NCI-H2196 treated with DMSO at 0.1 percent for 48 hours (cell line): ENCODE measurements around the gene ZNF24.
A peak's percentile ranks its signal among the peaks of the same experiment; 100 is the strongest.

ENCODE experiments used
- DNase-seq: peaks from one replicate; lab custom pipeline; 2025; ENCODE audit not compliant: unreplicated experiment; lab: John Stamatoyannopoulos, UW

ZNF24 gene

DNA sequence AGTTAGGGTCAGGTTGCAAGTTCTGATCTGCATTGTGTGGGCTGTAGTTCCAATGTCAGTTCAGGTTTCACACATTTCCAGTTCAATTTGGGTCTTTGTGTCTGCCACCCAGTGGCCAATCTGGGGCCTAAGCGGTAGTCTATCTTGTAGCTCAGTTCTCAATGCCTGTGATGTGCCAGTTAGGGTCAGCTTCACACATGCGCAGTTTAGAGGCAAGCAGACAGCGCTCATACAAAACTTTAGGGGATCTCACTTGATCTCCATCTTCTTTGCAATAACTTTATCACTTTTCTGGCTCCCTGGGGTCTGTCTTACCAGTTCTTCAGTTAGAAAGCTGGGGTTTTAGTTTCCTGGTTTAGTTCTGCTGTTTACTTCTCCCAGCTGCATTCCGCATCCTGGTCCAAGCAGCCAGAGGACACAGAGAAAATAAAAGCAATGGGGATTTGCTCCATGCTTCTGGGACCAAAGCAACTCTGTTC, 11.0 kb upstream of the ZNF24 start:
- DNase-seq, result peak; percentile 28

DNA sequence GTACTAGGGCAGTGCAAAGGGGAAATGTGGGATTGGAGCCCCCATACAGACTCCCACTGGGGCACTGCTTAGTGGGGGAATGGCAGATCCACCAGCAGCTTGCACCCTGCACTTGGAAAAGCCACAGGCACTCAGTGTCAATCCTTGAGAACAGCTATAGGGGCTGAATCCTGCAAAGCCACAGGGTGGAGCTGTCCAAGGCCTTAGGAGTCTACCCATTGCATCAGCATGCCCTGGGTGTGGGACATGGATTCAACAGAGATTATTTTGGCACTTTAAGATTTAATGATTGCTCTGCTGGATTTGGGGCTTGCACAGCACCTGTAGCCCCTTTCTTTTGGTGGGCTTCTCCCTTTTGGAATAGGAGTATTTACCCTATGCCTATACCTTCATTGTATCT, 8.6 kb upstream of the ZNF24 start:
- no peak for DNase-seq

DNA sequence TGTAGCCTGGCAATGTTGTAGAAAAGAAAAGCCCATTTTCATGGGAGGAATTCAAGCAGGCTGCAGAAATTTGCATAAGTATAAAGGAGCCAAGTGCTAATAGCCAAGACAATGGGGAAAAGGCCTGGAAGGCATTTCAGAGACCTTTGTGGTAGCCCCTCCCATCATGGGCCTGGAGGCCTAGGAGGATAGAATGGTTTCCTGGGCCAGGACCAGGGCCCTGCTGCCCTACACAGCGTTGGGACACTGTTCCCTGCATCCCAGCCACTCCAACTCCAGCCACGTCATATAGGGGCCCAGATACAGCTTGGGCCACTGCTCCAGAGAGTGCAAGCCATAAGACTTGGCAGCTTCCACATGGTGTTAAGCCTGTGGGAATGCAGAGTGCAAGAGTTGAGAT, 8.1 kb upstream of the ZNF24 start:
- no peak for DNase-seq

DNA sequence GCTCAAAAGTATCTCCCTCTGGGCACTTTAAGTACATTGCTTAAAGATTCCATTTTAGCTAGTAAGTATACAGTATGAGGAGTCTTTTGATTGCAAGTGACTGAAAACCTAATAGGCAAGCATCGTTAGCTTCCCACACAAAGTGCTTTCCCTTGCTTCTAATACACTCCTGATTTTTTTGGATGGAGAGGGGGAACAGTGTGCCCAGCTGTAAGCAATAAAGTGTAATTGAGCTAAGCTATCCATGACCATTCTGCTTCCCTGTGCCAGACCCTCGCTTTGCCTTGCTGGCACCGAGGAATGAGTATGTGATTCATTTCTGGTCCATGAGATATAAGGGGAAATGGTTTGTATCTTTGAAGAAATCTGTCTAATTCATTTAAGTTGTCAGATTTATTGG, 3.8 kb upstream of the ZNF24 start:
- DNase-seq, result no peak

DNA sequence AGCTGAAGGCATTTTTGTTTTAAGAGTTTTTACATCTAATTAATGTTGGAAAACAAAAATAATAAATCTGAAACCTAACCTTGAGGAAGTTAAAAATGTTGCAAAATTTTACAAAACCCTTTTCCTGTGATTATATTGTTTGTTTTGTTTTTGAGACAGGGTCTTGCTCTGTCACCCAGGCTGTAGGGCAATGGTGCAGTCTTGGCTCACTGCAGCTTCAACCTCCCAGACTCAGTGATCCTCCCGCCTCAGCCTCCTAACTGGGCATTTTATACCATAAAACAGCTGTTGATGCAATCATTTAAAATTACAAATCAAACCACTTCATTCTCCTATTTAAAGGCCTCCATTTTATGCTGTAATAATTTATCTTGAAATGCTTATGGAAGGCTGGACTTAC, 1.7 kb upstream of the ZNF24 start:
- DNase-seq, result no peak

DNA sequence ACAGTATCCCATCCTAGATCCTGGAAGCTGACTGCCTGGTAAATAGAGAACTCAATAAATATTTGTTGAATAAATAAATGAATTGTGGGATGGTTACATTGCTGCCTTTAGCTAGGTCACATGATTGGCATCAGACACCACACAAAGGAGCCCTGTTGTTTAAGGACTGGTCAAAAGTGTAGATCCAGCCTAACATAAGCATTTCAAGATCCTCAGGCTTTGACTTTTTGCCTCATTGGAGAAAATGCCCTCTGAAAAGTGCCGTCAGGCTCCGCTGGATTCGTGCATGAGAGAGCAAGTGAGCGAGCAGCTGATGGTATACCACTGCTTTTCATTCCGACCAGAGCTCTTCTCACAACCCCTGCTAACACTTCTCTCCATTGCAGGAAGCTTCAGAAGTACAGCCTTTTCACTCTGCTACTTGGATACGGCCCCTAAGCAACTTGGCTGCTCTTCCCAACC, 1.3 kb upstream of the ZNF24 start:
- DNase-seq, result peak; percentile 80

DNA sequence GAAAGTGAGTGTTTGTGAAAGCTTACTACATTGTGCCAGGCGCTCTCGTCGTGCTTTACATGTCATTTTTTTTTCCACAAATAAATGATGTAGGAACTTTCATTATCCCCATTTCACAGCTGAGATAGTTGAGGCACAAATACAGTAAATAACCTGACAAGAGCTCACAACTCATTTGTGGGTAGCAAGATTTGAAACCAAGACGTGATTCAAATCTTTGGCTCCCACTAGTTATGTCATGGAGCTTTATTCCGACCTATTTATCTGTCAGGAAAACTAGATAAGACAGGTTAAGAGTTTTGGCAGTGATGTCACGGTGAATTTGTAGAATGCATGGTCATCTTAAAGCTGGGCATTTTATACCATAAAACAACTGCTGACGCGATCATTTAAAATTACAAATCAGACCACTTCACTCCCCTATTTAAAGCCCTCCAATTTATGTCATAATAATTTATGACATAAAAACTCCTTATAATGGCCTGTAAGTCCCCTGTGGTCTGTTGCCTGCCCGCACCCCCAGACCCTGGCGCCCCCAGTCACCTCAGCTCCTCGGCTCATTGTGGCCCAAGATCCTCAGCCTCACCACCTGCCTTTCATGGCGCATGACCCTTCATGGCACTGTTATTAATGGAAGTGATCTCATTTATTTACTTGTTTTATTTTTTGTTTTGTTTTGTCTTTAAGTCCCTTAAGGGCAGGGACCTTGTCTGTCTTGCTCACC, 678 bp upstream of the ZNF24 start:
- peak; percentile 75 for DNase-seq

DNA sequence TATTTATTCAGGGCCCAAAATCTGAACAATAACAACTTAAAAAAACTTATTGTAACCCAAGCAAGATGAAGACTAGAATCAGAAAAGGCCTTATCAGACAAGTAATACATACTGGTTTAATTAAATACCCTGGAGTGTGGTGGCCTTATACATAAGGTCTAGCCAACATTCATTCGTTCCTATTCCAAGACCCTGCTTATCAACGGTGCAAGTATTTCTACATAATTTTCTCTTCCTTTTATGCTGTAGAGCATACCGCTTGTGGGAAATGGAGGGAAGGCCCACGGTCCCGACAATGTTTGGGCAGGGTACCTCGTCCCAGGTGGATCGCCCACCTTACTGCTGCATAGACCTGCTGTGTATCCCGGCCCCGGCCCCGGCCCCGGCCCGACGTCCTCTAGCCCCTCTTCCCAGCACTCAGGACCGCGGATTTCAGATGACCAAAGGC, 708 bp downstream of the ZNF24 start:
- DNase-seq, result no peak

DNA sequence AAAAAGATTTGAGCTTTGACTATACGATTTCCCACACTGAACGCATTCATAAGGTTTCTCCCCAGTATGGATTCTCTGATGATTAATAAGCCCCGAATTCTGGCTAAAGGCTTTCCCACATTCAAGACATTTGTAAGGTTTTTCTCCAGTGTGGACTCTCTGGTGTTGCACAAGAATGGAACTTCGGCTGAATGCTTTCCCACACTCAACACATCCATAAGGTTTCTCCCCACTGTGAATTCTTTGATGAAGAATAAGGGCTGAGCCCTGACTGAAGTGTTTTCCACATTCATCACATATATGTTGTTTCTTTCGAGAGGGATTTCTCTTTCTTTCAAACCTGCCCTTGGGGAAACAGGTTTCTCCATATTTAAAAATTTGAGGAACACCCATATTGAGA, 6.9 kb downstream of the ZNF24 start:
- no peak for DNase-seq

DNA sequence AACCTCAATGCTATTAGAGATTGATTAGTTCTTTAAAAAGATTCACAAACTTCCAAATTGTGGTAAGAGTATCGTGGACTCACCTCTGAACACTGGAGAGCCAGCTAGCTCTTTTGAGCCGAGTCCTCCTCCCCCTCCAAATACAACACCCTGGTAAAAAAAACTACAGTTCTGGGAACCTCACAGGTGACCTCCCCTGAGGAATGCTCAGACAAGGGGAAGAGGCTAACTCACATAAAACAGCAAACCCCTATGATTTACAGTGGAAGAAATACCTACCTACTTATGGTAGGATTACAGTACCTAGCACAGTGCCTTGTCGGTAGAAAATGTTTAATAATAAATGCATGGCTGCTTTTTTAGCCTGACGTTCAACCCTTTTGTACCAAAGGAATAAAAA, 8.4 kb downstream of the ZNF24 start:
- DNase-seq, result no peak

DNA sequence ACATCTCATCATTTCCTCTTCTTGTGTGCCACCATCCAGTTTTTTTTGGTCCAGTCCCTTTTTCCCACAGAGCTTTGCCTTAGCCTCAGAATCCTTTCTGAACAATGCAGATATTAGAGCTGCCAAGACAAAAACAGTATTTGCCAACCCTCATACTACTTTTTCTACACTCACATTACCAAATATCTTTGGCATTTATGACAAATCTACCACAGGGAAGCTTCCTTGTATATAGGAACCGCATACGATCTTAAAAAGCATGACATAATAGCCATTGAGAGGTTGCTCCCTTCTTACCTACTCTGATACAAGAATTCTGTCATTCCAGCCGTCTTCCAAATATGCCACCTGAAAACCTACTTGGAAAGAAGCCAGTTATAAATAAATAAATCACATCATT, 9.4 kb downstream of the ZNF24 start:
- no peak for DNase-seq

DNA sequence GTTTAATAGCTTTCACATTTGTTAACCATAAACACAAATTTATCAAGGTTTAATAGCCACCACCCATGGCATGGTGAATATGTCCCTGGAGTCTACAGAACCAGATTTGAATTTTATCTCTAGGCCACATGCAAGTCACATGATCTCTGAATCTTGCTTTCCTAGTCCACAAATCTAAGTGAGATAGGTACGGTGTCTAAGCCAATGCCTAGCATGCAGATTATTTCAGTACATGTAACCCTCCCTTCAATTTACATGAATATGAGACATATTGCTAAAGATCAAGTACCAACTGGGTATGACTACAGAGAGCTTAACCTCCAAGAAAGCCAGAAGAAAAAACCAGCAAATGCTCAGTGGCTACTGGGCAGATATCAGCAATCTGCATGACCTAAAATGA, 10.0 kb downstream of the ZNF24 start:
- DNase-seq, result no peak

DNA sequence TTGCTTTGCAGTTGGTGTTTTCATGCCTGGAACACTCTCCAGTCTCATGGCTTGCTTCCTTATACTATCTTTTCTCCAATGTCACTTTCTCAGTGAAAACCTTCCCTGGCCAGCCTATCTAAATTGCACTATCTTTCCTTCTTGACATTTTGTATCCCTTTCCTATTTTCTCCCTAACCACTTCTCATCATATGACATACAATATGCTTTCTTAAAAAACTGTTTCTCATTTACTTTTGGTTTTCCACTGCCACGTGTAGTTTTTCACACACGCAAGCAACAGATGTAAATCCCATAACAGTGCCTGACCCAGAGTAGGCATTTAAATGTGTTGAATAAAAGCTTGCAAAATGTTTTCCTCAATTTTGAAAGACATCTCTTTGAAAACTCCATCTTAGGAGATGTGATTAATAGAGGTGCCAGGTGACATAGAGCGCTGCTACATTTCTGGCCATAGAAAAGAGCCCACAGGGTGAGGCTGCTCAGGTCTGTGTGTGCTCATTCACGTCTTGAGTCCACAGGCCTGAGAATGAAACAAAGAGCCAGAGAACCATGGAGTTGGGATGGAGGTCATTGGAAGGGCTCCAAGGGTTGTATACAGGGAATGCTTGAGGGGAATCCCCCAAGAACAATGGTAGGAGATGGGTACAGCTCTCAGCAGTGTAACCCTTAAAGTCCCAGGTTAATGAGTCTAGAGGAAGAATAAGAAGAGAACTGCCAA, 12.7 kb downstream of the ZNF24 start:
- no peak for DNase-seq

DNA sequence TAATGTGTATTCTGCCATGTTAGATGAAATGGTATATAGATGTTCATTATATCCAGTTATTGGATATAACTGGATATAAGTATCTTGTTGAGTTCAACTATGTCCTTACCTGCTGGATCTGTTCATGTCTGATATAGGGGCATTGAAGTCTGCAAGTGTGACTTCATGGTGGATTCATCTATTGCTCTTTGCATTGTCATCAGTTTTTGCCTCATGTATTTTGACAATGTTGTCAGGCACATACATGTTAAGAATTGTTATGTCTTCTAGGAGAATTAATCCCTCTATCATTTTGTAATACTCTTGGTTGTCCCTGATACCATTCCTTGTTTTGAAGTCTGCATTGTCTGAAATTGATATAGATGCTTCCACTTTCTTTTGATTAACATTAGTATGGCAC, 15.4 kb downstream of the ZNF24 start:
- DNase-seq, result no peak

DNA sequence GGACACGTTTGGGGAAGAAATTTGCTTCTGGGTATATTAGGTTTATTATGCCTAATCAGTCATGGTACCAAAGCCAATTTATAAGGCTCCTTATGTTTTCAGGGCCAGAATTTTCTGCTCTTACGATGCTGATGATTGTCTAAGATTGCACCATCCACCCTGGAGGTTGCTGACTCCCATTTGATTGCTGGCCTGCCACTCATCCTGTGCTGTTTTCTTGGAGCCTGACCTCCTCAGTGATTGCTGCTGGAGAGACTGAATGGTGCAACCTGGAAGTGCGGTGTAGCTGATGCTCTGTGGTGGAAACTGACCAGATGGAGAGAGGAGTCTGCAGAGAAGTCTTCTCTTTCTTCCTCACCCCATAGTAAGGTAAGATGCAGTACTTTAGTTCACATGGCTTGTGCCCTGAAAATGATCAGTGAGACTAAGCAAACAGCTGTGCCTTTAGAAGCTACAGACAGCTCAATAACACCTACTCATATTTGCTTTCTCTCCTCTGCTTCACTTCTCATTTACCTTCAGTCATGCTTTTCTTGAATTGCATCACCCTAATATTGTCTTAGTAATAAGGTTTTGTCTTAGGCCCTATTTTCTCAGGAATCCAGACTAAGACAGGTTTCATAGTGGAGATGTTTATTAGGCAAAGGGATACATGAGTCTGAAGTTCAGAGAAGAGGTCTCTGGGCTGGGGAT, 17.4 kb downstream of the ZNF24 start:
- DNase-seq, result no peak

DNA sequence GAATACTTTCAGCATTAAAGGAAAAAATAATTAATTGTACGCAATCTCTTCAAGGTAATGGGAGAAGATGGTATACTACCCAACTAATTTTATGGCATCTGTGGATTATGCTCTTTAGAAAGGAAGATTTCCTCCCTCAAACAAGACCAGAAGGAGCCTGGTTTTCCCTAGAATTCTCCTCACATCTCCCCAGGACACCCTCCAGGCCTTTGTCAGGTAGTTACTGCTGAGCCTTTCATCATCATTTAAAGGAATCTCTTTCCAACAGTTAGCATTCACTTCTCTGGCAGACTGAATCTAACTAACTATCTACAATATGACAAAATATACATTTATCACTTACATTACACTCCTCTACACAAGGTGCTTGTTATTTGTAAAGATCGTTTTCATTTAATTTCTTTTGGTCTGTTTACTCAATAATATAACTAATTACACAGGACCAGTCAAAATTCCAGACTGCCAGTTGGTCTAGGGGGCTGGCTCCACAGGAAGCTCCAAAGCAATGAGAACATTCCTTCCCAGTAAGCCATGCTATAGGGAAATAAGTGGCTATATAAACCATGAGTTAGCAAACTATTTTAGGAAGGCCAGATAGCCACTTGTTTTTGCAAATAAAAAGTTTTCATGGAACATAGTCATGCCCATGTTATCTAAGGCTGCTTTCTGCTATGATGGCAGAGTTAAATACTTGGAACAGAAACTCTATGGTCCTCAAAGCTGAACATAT, 19.1 kb downstream of the ZNF24 start:
- no peak for DNase-seq

DNA sequence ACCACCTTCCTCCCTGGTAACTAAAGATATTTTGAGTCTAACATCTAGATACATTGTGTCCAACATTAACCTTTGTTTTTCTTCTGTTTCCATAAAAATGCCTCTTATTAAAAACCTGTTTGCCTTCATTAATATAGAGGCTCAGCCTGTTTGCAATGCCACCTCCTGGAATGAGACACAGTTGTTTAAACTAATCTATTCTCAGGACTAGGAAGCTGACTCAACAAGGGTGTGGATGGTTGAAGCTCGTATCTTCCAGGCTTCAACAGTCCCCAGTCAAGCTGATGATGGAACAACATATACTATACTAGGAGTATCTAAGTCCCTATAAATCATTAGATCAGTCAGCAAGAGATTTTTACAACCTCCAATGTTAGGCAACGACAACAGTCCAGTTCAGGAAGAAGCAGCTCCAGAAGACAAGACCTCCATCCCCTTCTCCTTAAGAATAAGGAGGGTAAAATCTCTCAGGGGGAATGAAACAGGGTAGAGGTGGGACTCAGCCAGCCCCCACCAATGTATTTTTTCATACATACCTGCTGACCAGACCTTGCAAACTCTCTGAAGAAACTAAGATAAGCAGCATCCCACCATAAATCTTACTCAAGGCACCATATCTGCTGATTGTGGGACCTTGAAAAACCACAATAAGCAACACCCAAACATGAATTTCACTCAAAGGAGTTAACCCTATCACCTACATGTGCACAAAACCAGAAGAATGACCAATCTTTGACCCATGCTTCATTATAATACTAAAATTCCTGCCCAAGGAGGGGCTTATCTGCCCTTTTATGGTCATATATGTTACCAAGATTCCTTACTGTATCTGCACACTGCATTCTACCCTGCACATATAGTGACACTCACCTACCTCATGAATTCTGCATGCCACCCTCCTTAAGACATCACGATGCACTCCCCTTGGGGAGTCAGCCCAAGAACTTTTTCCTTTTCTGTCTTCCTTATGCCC, 21.4 kb downstream of the ZNF24 start:
- no peak for DNase-seq

DNA sequence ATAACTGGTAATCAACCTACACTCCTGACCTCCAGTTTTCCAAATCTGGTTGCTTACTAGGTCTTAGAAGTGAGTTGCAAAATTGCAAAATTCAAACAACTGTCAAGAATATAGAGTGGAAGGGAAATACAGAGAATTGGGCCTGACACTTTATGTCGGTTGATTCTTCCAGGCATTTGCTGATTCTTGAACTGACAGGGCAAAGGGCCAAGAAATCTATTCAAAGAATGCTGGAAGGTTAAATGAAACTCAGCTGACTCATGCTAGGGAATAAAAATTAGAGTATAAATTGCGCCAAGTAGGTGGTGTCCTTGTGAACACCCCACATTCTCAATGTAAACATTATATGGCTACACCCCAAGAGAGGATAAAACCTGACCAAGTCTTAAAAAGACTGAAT, 32.7 kb downstream of the ZNF24 start:
- no peak for DNase-seq

DNA sequence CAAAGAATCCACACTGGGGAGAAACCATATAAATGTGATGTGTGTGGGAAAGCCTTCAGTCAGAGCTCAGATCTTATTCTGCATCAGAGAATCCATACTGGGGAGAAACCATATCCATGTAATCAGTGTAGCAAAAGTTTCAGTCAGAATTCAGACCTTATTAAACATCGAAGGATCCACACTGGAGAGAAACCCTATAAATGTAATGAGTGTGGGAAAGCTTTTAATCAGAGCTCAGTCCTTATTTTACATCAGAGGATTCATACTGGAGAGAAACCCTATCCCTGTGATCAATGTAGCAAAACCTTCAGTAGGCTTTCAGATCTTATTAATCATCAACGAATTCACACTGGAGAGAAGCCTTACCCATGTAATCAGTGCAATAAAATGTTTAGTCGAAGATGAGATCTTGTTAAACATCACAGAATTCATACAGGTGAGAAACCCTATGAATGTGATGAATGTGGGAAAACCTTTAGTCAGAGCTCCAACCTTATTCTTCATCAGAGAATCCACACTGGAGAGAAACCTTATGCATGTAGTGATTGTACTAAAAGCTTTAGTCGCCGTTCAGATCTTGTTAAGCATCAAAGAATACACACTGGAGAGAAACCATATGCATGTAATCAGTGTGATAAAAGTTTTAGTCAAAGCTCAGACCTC, 37.5 kb downstream of the ZNF24 start:
- no peak for DNase-seq

DNA sequence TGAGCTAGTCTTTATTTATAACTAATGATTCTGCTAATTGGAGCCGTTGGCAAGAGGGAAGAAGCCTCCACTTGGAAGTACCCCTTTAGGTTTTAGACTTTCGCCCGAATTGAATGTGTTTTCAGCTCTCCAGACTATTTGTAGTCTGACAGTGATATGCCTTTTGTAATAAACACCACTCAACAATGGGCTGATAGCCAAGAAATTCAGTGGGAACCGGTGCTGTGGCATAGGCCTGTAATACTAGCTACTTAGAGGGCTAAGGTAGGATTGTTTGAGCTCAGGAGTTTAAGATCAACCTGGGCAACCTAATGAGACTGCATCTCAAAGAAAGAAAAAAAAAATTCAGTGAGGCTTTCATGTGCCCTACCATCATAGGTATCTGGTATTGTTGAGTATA, 40.6 kb downstream of the ZNF24 start:
- DNase-seq, result no peak
